Measurements from ENCODE around the gene SESN1.

SESN1 gene

GRCh38 chr6:108969776-108970175 is 124.9 kb downstream of the SESN1 start:
- TF ChIP-seq, protein P1, sequence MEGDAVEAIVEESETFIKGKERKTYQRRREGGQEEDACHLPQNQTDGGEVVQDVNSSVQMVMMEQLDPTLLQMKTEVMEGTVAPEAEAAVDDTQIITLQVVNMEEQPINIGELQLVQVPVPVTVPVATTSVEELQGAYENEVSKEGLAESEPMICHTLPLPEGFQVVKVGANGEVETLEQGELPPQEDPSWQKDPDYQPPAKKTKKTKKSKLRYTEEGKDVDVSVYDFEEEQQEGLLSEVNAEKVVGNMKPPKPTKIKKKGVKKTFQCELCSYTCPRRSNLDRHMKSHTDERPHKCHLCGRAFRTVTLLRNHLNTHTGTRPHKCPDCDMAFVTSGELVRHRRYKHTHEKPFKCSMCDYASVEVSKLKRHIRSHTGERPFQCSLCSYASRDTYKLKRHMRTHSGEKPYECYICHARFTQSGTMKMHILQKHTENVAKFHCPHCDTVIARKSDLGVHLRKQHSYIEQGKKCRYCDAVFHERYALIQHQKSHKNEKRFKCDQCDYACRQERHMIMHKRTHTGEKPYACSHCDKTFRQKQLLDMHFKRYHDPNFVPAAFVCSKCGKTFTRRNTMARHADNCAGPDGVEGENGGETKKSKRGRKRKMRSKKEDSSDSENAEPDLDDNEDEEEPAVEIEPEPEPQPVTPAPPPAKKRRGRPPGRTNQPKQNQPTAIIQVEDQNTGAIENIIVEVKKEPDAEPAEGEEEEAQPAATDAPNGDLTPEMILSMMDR (IDR thresholded peaks at IDR 0.05), result no peak
- no peak overlapping the region for H3K27ac ChIP-seq

DNA sequence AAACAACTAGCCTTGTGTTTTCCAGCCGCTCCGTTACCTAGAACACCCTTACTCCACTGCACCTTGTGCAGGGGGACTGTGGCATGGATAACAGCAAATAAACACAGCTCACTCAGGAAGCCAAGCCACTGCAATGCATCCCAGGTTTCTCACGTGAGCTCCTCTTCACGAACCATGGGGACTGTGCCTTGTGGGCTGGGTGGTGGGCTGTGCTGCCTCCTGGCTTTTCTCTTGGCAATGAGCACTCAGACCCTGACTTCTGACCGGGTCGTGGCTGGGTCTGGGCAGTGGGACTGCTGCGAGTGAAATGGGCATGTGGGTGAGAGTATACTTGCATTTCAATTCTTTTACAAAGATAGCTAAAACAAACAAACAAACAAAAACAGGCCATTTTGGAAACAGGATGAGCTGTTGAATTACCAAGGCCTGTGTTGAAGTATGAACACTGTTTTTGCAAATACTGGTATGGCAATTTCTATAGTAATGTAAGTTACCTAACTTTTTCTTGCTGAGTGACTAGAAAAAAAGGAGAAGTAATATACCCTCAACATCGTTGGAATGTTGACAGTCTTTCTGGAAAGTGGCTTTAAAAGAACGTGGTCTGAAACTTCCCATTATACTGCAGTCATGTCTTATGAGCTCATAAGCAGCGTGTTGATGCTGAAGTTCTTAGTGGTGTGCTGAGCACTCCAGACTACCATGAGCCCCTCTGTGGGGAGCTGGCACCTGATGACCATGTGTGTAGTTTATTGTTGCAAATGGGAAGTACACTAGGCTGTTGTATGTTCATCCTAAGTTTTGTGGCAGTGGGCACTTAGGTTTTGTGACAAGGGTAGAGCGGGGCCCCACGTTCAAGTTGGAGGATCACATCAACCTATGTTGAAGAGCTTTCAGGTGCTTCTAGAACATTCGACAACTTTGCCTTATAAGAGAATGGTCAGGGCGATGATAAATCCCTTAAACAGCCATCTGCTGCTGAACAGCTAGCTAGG is 126.0 kb downstream of the SESN1 start:
- Histone ChIP-seq H3K27me3 (ENCODE audit: control insufficient read depth, insufficient read depth, low read length) (no peaks in the 10 kb centered on the region), H3K27ac (no peak overlapping the region), H3K9ac (no peak overlapping the region), H3K79me2 (no peaks in the 10 kb centered on the region), H3K36me3 (ENCODE audit: control insufficient read depth, insufficient read depth, low read length) (no peaks in the 10 kb centered on the region), H3K4me3 (ENCODE audit: low read depth, low read length) (no peak overlapping the region), H3K4me1 (peaks cover 15% of the 10 kb centered on the region), H3K4me2 (ENCODE audit: low read length) (no peak overlapping the region), H3K9me3 (ENCODE audit: control insufficient read depth, low read length) (no peaks in the 10 kb centered on the region), H2AFZ (peak overlapping the region; percentile 22)
- TF ChIP-seq, protein P1 (IDR thresholded peaks at IDR 0.05), result no peak

More at GRCh38 chr6:108969776-108970175, 124.9 kb downstream of the SESN1 start:
- Histone ChIP-seq H3K4me1 (peaks cover 15% of the 10 kb centered on the region), H3K9me3 (ENCODE audit: control insufficient read depth, low read length) (no peaks in the 10 kb centered on the region), H3K79me2 (no peaks in the 10 kb centered on the region), H3K4me3 (ENCODE audit: low read depth, low read length) (no peak overlapping the region), H3K4me2 (ENCODE audit: low read length) (no peak overlapping the region), H3K9ac (no peak overlapping the region), H2AFZ (no peak overlapping the region), H3K27me3 (ENCODE audit: control insufficient read depth, insufficient read depth, low read length) (no peaks in the 10 kb centered on the region), H3K36me3 (ENCODE audit: control insufficient read depth, insufficient read depth, low read length) (no peaks in the 10 kb centered on the region)

GRCh38 chr6:108966855-108967755 is 127.5 kb downstream of the SESN1 start:
- TF ChIP-seq, protein P1 (IDR thresholded peaks at IDR 0.05), result no peak
- H2AFZ ChIP-seq, result peak overlapping the region; percentile 71
- H3K9ac ChIP-seq, result no peak overlapping the region
- H3K27me3 ChIP-seq (ENCODE audit: control insufficient read depth, insufficient read depth, low read length), result no peaks in the 10 kb centered on the region
- peak overlapping the region; percentile 73 for H3K27ac ChIP-seq
- H3K4me2 ChIP-seq (ENCODE audit: low read length), result no peak overlapping the region
- H3K9me3 ChIP-seq (ENCODE audit: control insufficient read depth, low read length), result no peaks in the 10 kb centered on the region
- H3K4me1 ChIP-seq, result peaks cover 15% of the 10 kb centered on the region
- no peaks in the 10 kb centered on the region for H3K79me2 ChIP-seq
- H3K36me3 ChIP-seq (ENCODE audit: control insufficient read depth, insufficient read depth, low read length), result no peaks in the 10 kb centered on the region
- H3K4me3 ChIP-seq (ENCODE audit: low read depth, low read length), result no peak overlapping the region

DNA sequence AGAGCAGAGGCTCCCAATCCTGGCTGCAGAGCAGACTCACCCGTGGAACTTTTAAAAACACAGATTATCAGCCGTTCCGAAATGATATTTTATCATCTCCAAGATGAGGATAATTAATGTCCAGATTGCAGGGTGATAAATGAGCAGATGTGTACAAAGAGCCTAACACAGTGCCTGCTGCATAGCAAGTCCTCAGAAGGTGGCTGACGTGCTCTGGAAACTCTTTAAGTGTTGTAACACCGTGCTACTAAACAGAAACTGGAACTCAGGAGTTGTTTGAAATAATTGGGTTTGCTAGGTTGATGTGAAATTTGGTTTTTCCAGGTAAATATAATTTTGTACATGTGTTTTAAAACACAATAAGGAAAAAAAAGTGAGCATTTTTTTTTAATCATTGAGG is 128.4 kb downstream of the SESN1 start:
- no peak overlapping the region for H3K4me3 ChIP-seq (ENCODE audit: low read depth, low read length)
- no peaks in the 10 kb centered on the region for H3K9me3 ChIP-seq (ENCODE audit: control insufficient read depth, low read length)
- no peak overlapping the region for H3K9ac ChIP-seq
- no peaks in the 10 kb centered on the region for H3K36me3 ChIP-seq (ENCODE audit: control insufficient read depth, insufficient read depth, low read length)
- H3K4me2 ChIP-seq (ENCODE audit: low read length), result no peak overlapping the region
- peak overlapping the region; percentile 73 for H3K27ac ChIP-seq
- no peaks in the 10 kb centered on the region for H3K27me3 ChIP-seq (ENCODE audit: control insufficient read depth, insufficient read depth, low read length)
- peak overlapping the region; percentile 6 for H2AFZ ChIP-seq
- TF ChIP-seq, protein P1 (IDR thresholded peaks at IDR 0.05), result no peak
- H3K79me2 ChIP-seq, result no peaks in the 10 kb centered on the region
- peaks cover 13% of the 10 kb centered on the region for H3K4me1 ChIP-seq

Data from parathyroid adenoma (tissue), 2 donors.